GM19324 (cell line): Measurements from ENCODE around the gene C5orf34.
"Not testable (repeated sequence)": the region's sequence is repeated elsewhere in the genome, so short reads cannot be mapped to it uniquely, and the experiment has no call there.

Experiments used
- ATAC-seq: cut with Tn5 transposase; IDR thresholded peaks from one replicate; pipeline ENCODE4 v1.9.1; 2021; ENCODE audit warnings: mild to moderate bottlenecking, moderate library complexity; ENCODE audit not compliant: unreplicated experiment, low FRiP score

C5orf34 gene

GRCh38 chr5:43514816-43515677, at the start of gene C5orf34:
C5orf34 (minus strand) TSS chr5:43515148; CDS start chr5:43509339, 5,809 bp downstream.
- peak; percentile 99 for ATAC-seq

GRCh38 chr5:43564289-43564850, 49.4 kb upstream of the C5orf34 start:
- no peak for ATAC-seq

GRCh38 chr5:43563321-43563720, 48.4 kb upstream of the C5orf34 start:
- no peak for ATAC-seq

GRCh38 chr5:43561356-43561755, 46.4 kb upstream of the C5orf34 start:
- ATAC-seq = no peak

- ATAC-seq = no peak
Observed at GRCh38 chr5:43560128-43560527, 45.2 kb upstream of the C5orf34 start.

- ATAC-seq = peak; percentile 86
Observed at GRCh38 chr5:43556857-43557542, 42.1 kb upstream of the C5orf34 start, which contains the start of gene PAIP1. PAIP1 (minus strand) TSS chr5:43557077; CDS start chr5:43556846, 231 bp downstream.

- peak; percentile 96 for ATAC-seq
Observed at GRCh38 chr5:43556607-43556856, 41.6 kb upstream of the C5orf34 start.

- ATAC-seq = no peak
Observed at GRCh38 chr5:43555895-43556606, 41.1 kb upstream of the C5orf34 start.

- ATAC-seq = no peak
Observed at GRCh38 chr5:43554497-43554896, 39.5 kb upstream of the C5orf34 start.

GRCh38 chr5:43553381-43553780, 38.4 kb upstream of the C5orf34 start:
- no peak for ATAC-seq

- ATAC-seq = no peak
Observed at GRCh38 chr5:43551731-43552130, 36.8 kb upstream of the C5orf34 start.

- not testable (repeated sequence) for ATAC-seq
Observed at GRCh38 chr5:43549272-43549671, 34.3 kb upstream of the C5orf34 start.

GRCh38 chr5:43548358-43548757, 33.4 kb upstream of the C5orf34 start:
- no peak for ATAC-seq

- ATAC-seq = no peak
Observed at GRCh38 chr5:43547532-43547931, 32.6 kb upstream of the C5orf34 start.

GRCh38 chr5:43543434-43543833, 28.5 kb upstream of the C5orf34 start:
- no peak for ATAC-seq

GRCh38 chr5:43540746-43541145, 25.8 kb upstream of the C5orf34 start:
- no peak for ATAC-seq

- ATAC-seq = no peak
Observed at GRCh38 chr5:43536972-43537371, 22.0 kb upstream of the C5orf34 start.

- no peak for ATAC-seq
Observed at GRCh38 chr5:43533646-43534045, 18.7 kb upstream of the C5orf34 start.

GRCh38 chr5:43530648-43531047, 15.7 kb upstream of the C5orf34 start:
- no peak for ATAC-seq

- no peak for ATAC-seq
Observed at GRCh38 chr5:43523662-43524072, 8.7 kb upstream of the C5orf34 start.

GRCh38 chr5:43520615-43521014, 5.7 kb upstream of the C5orf34 start:
- no peak for ATAC-seq
